GM10266 (cell line): Measurements from ENCODE around the gene PKD1.

Source experiments
- DNase-seq: peaks from one replicate; pipeline ENCODE4 v3.0.0; 2012; ENCODE audit errors: extremely low spot score
- CTCF ChIP-seq: IDR thresholded peaks from 2 replicates; pipeline ENCODE4 v1.5.1; 2012; ENCODE audit warnings: mild to moderate bottlenecking, low read depth; ENCODE audit not compliant: control insufficient read depth, insufficient read depth; ENCODE audit errors: missing control alignments

PKD1 gene

GRCh38 chr16:2095315-2095853, 40.3 kb downstream of the PKD1 start:
- no peak for TF ChIP-seq CTCF
- DNase-seq: no peak

GRCh38 chr16:2093793-2094192, 41.9 kb downstream of the PKD1 start:
- DNase-seq: no peak
- no peak for TF ChIP-seq CTCF

GRCh38 chr16:2092866-2093265, 42.8 kb downstream of the PKD1 start:
- no peak for TF ChIP-seq CTCF
- no peak for DNase-seq

- no peak for DNase-seq
- no peak for TF ChIP-seq CTCF
Observed at GRCh38 chr16:2092256-2092620, 43.5 kb downstream of the PKD1 start.

GRCh38 chr16:2091547-2092255, 44.0 kb downstream of the PKD1 start:
- no peak for TF ChIP-seq CTCF

GRCh38 chr16:2090777-2091546, 44.7 kb downstream of the PKD1 start:
- no peak for TF ChIP-seq CTCF
- no peak for DNase-seq

More at GRCh38 chr16:2091547-2092255, 44.0 kb downstream of the PKD1 start:
- no peak for DNase-seq

GRCh38 chr16:2090481-2090776, 45.3 kb downstream of the PKD1 start:
- no peak for TF ChIP-seq CTCF
- no peak for DNase-seq
